Liver (tissue), 9 donors: ENCODE measurements around the gene CTSE. TPM values are rescaled to one million over a fixed set of nuclear protein-coding genes. Genes with fewer than 3 reads are reported as not detected.

ENCODE experiments used
- DNase-seq: peaks from one replicate; pipeline ENCODE4 v3.0.0-alpha.2; 2017; ENCODE audit warnings: low spot score
- H3K27ac ChIP-seq, 2 donors: one replicate each; pipeline ENCODE4 v1.7.0; 2013; ENCODE audit warnings: inconsistent platforms in 2 of 2, low read length in 2 of 2, control low read depth in 1 of 2, low read depth in 1 of 2, mild to moderate bottlenecking in 1 of 2
- H3K27me3 ChIP-seq, 4 donors: one replicate each; pipeline versions ENCODE4 v1.6.1 to v1.7.0; 2013; ENCODE audit warnings: low read length in 3 of 4, inconsistent platforms in 1 of 4, mild to moderate bottlenecking in 1 of 4, moderate library complexity in 1 of 4; ENCODE audit not compliant: control insufficient read depth in 4 of 4, insufficient read depth in 4 of 4
- H3K36me3 ChIP-seq, 4 donors: one replicate each; pipeline versions ENCODE4 v1.6.1 to v1.7.0; 2013; ENCODE audit warnings: low read length in 3 of 4, mild to moderate bottlenecking in 3 of 4, low read depth in 1 of 4, moderate library complexity in 1 of 4; ENCODE audit not compliant: control insufficient read depth in 4 of 4, insufficient read depth in 3 of 4
- H3K4me1 ChIP-seq, 4 donors: one replicate each; pipeline versions ENCODE4 v1.6.1 to v1.7.0; 2013; ENCODE audit warnings: low read length in 3 of 4, mild to moderate bottlenecking in 3 of 4, moderate library complexity in 1 of 4; ENCODE audit not compliant: control insufficient read depth in 4 of 4, insufficient read depth in 4 of 4
- H3K4me3 ChIP-seq, 3 donors: one replicate each; pipeline versions ENCODE4 v1.6.1 to v1.7.0; 2013; ENCODE audit warnings: low read length in 3 of 3, control low read depth in 1 of 3, low read depth in 1 of 3, mild to moderate bottlenecking in 1 of 3
- H3K9ac ChIP-seq, 2 donors: one replicate each; pipeline ENCODE4 v1.7.0; 2013; ENCODE audit warnings: low read length in 2 of 2, mild to moderate bottlenecking in 2 of 2, moderate library complexity in 2 of 2, control low read depth in 1 of 2, low read depth in 1 of 2
- H3K9me3 ChIP-seq, 4 donors: one replicate each; pipeline versions ENCODE4 v1.6.1 to v1.7.0; 2013; ENCODE audit warnings: low read length in 3 of 4; ENCODE audit not compliant: control insufficient read depth in 4 of 4
- ATF3 ChIP-seq: IDR thresholded peaks from 2 replicates; pipeline ENCODE4 v1.6.1; 2016; ENCODE audit warnings: antibody characterized with exemption
- CTCF ChIP-seq: fragments of 150-350 bp; IDR thresholded peaks from 2 replicates; pipeline ENCODE4 v1.5.1; 2017; ENCODE audit warnings: improper control_type of control experiment, low read depth, low read length; ENCODE audit not compliant: missing input control
- GABPA ChIP-seq, 2 donors: IDR thresholded peaks in 1 of 2; conservative IDR thresholded peaks in 1 of 2; 2 replicates each; pipeline ENCODE4 v1.6.1; 2016; ENCODE audit warnings: antibody characterized with exemption in 2 of 2, mild to moderate bottlenecking in 1 of 2, moderate library complexity in 1 of 2
- HNF4A ChIP-seq, 2 donors: conservative IDR thresholded peaks; 2 replicates each; pipeline ENCODE4 v1.6.1; 2016; ENCODE audit warnings: antibody characterized with exemption in 2 of 2, mild to moderate bottlenecking in 2 of 2
- HNF4G ChIP-seq: IDR thresholded peaks from 2 replicates; pipeline ENCODE4 v1.6.1; 2016; ENCODE audit warnings: antibody characterized with exemption
- JUND ChIP-seq, 2 donors: IDR thresholded peaks; 2 replicates each; pipeline ENCODE4 v1.6.1; 2016; ENCODE audit warnings: antibody characterized with exemption in 2 of 2
- MAX ChIP-seq: IDR thresholded peaks from 2 replicates; pipeline ENCODE4 v1.6.1; 2016; ENCODE audit warnings: antibody characterized with exemption
- NR2F2 ChIP-seq: IDR thresholded peaks from 2 replicates; pipeline ENCODE4 v1.6.1; 2016; ENCODE audit warnings: antibody characterized with exemption
- RAD21 ChIP-seq, 2 donors: IDR thresholded peaks; 2 replicates each; pipeline ENCODE4 v1.6.1; 2016; ENCODE audit warnings: antibody characterized with exemption in 2 of 2, mild to moderate bottlenecking in 2 of 2
- REST ChIP-seq: IDR thresholded peaks from 2 replicates; pipeline ENCODE4 v1.6.1; 2016; ENCODE audit warnings: antibody characterized with exemption, mild to moderate bottlenecking
- RXRA ChIP-seq, 2 donors: IDR thresholded peaks; 2 replicates each; pipeline ENCODE4 v1.6.1; 2017 to 2018; ENCODE audit warnings: antibody characterized with exemption in 2 of 2, mild to moderate bottlenecking in 1 of 2
- SP1 ChIP-seq: IDR thresholded peaks from 2 replicates; pipeline ENCODE4 v1.6.1; 2018; ENCODE audit warnings: antibody characterized with exemption, mild to moderate bottlenecking
- TAF1 ChIP-seq: conservative IDR thresholded peaks from 2 replicates; pipeline ENCODE4 v1.6.1; 2016; ENCODE audit warnings: antibody characterized with exemption, mild to moderate bottlenecking
- WGBS: extraction: QIAGEN DNeasy Blood & Tissue Kit; methylation state at CpG from one replicate; pipeline ENCODE4 v1.1.7; 2013; 5-methylcytosine and 5-hydroxymethylcytosine counted together
- polyA plus RNA-seq, 2 donors: library from polyadenylated mRNA; stranded (reverse) in 1 of 2; unstranded in 1 of 2; fragments of 200-250 nt in 1 of 2; fragments of >200 nt in 1 of 2; fragmentation: Nextera tagmentation in 1 of 2; extraction: Ambion mirVana in 1 of 2; gene quantifications; one replicate each; pipeline versions ENCODE4 v1.2.1 to v1.2.3, GENCODE V29; 2013 to 2015
- total RNA-seq, 2 donors: library from RNA; depleted of rRNA; stranded (reverse); fragments of >200 nt; gene quantifications; one replicate each; pipeline ENCODE4 v1.2.3, GENCODE V29; 2014
- donor health status: healthy.
- donor health status: healthy.
- donor health status: healthy.
- donor health status: healthy.
- donor health status: healthy.

Gene CTSE
- total and polyA plus RNA-seq, 4 donors, result under 0.01 to 32.8 (median 0.06) TPM

GRCh38 chr1:206004826-206005225 lies 18.9 kb downstream of the CTSE start:
- H3K9me3 ChIP-seq, result no peaks in the 10 kb centered on the region
- H3K9ac ChIP-seq, result no peak overlapping the region
- H3K36me3 ChIP-seq, result no peaks in the 10 kb centered on the region
- DNase-seq, result peak; percentile 10
- H3K4me1 ChIP-seq, result peaks cover 0 to 9% (median 3%) of the 10 kb centered on the region in 4 donors
- no peaks in the 10 kb centered on the region for H3K27me3 ChIP-seq
- TF ChIP-seq RAD21 (IDR thresholded peaks at IDR 0.05) (no peak), CTCF (no peak), MAX (no peak), GABPA (IDR thresholded peaks at IDR 0.05 in 1 of 2, conservative IDR thresholded peaks at IDR 0.05 in 1 of 2) (no peak), JUND (IDR thresholded peaks at IDR 0.05) (no peak), REST (no peak), RXRA (IDR thresholded peaks at IDR 0.05) (no peak), HNF4G (no peak), ATF3 (no peak), TAF1 (no peak)
- 89% methylated on average over 12 of the region's 12 CpGs for WGBS
- H3K4me3 ChIP-seq, result no peak overlapping the region
- no peak overlapping the region for H3K27ac ChIP-seq

GRCh38 chr1:206003854-206004800 lies 19.6 kb downstream of the CTSE start:
- H3K4me3 ChIP-seq, result no peak overlapping the region
- H3K9me3 ChIP-seq, result no peaks in the 10 kb centered on the region
- peak overlapping the region in 1 of 2 donors; percentile 30 for H3K27ac ChIP-seq
- H3K36me3 ChIP-seq, result no peaks in the 10 kb centered on the region
- TF ChIP-seq SP1 (no peak), NR2F2 (no peak), HNF4A (conservative IDR thresholded peaks at IDR 0.05) (no peak), RXRA (IDR thresholded peaks at IDR 0.05) (no peak)
- H3K9ac ChIP-seq, result no peak overlapping the region
- H3K27me3 ChIP-seq, result no peaks in the 10 kb centered on the region
- DNase-seq, result peak; percentile 20
- peaks cover 0 to 9% (median 3%) of the 10 kb centered on the region in 4 donors for H3K4me1 ChIP-seq
- 97% methylated on average over 7 of the region's 7 CpGs for WGBS
